IMR-90 (cell line): ENCODE measurements around the gene CHPF. TPM values are rescaled to one million over a fixed set of nuclear protein-coding genes. Genes with fewer than 3 reads are reported as not detected.

Experiments used
- ATAC-seq: fragments of 200-7000 bp; cut with Tn5 transposase; 2 replicates; pipeline ENCODE4 v1.9.1; 2020; ENCODE audit warnings: low read depth, mild to moderate bottlenecking, moderate library complexity
- BruUV-seq: library from RNA; stranded (reverse); fragments of 400-500 nt; replicated peaks from 2 replicates; lab custom pipeline; 2021; lab: Mats Ljungman, UMichigan
- CTCF ChIA-PET: fragments of 300-600 bp; formaldehyde crosslinking; extraction: SDS; loops from one replicate; lab custom pipeline; 2021; ENCODE audit warnings: antibody characterized with exemption; lab: Yijun Ruan, JAX
- POLR2A ChIA-PET: fragments of 300-600 bp; sonication (Branson Sonifier 250); formaldehyde crosslinking; loops from one replicate; lab custom pipeline; 2022; ENCODE audit warnings: antibody characterized with exemption; ENCODE audit not compliant: unreplicated experiment; lab: Charles Lee
- DNase-seq: peaks from one replicate; pipeline ENCODE4 v3.0.0; 2013
- H2AFZ ChIP-seq: replicated peaks from 2 replicates; pipeline ENCODE3; 2013; ENCODE audit warnings: low read length, mild to moderate bottlenecking; ENCODE audit not compliant: poor library complexity
- H2AK5ac ChIP-seq: 2 replicates; pipeline ENCODE4 v1.6.1; 2013; ENCODE audit warnings: low read depth, low read length, inconsistent platforms
- H2AK9ac ChIP-seq: replicated peaks from 2 replicates; pipeline ENCODE3; 2013; ENCODE audit warnings: mild to moderate bottlenecking, low read depth, low read length, moderate library complexity; ENCODE audit not compliant: poor library complexity
- H2BK120ac ChIP-seq: 2 replicates; pipeline ENCODE4 v1.6.1; 2013; ENCODE audit warnings: low read depth, low read length, inconsistent platforms
- H2BK15ac ChIP-seq: 3 replicates; pipeline ENCODE4 v1.6.1; 2013; ENCODE audit warnings: low read depth, low read length, inconsistent platforms
- H2BK20ac ChIP-seq: 2 replicates; pipeline ENCODE4 v1.6.1; 2013; ENCODE audit warnings: low read depth, mild to moderate bottlenecking, inconsistent platforms, low read length, moderate library complexity
- H2BK5ac ChIP-seq: 2 replicates; pipeline ENCODE4 v1.6.1; 2013; ENCODE audit warnings: mild to moderate bottlenecking, low read depth, low read length, inconsistent platforms; ENCODE audit not compliant: poor library complexity, severe bottlenecking
- H3K14ac ChIP-seq: replicated peaks from 2 replicates; pipeline ENCODE4 v1.6.1; 2013; ENCODE audit warnings: low read depth, low read length, inconsistent platforms
- H3K18ac ChIP-seq: 2 replicates; pipeline ENCODE4 v1.6.1; 2013; ENCODE audit warnings: low read depth, low read length, control low read depth
- H3K23ac ChIP-seq: 2 replicates; pipeline ENCODE4 v1.6.1; 2013; ENCODE audit warnings: low read depth, low read length, inconsistent platforms
- H3K27ac ChIP-seq: 2 replicates; pipeline ENCODE4 v1.5.1; 2013; ENCODE audit warnings: mild to moderate bottlenecking, control low read depth, low read length; ENCODE audit not compliant: insufficient read depth
- H3K27me3 ChIP-seq: 2 replicates; pipeline ENCODE4 v1.6.1; 2013; ENCODE audit warnings: low read length; ENCODE audit not compliant: control insufficient read depth, insufficient read depth
- H3K36me3 ChIP-seq: 2 replicates; pipeline ENCODE4 v1.6.1; 2013; ENCODE audit warnings: low read length, mixed read lengths; ENCODE audit not compliant: control insufficient read depth, insufficient read depth
- H3K4ac ChIP-seq: 2 replicates; pipeline ENCODE4 v1.6.1; 2013; ENCODE audit warnings: low read depth, low read length, inconsistent platforms
- H3K4me1 ChIP-seq: 2 replicates; pipeline ENCODE4 v1.6.1; 2013; ENCODE audit warnings: low read length, mixed read lengths; ENCODE audit not compliant: control insufficient read depth, insufficient read depth
- H3K4me2 ChIP-seq: 2 replicates; pipeline ENCODE4 v1.6.1; 2013; ENCODE audit warnings: low read depth, mild to moderate bottlenecking, control low read depth, low read length, moderate library complexity
- H3K4me3 ChIP-seq: 2 replicates; pipeline ENCODE4 v1.5.1; 2013; ENCODE audit warnings: low read depth, mild to moderate bottlenecking, control low read depth, low read length, moderate library complexity; ENCODE audit not compliant: insufficient read depth
- H3K56ac ChIP-seq: 2 replicates; pipeline ENCODE4 v1.6.1; 2013; ENCODE audit warnings: low read length, inconsistent platforms; ENCODE audit not compliant: insufficient read depth; ENCODE audit errors: extremely low read depth
- H3K79me1 ChIP-seq, 2 experiments: 2 replicates each; pipeline ENCODE4 v1.6.1; 2013; ENCODE audit warnings: low read length in 2 of 2, inconsistent platforms in 1 of 2, low read depth in 1 of 2
- H3K9ac ChIP-seq: 2 replicates; pipeline ENCODE4 v1.6.1; 2013; ENCODE audit warnings: low read depth, low read length, control low read depth
- H3K9me1 ChIP-seq: 2 replicates; pipeline ENCODE4 v1.6.1; 2013; ENCODE audit warnings: low read length, inconsistent platforms; ENCODE audit not compliant: insufficient read depth
- H3K9me3 ChIP-seq: 2 replicates; pipeline ENCODE4 v1.6.1; 2013; ENCODE audit warnings: low read length; ENCODE audit not compliant: control insufficient read depth, insufficient read depth
- H4K20me1 ChIP-seq: 2 replicates; pipeline ENCODE4 v1.6.1; 2013; ENCODE audit warnings: low read length, inconsistent platforms; ENCODE audit not compliant: insufficient read depth
- H4K5ac ChIP-seq: 2 replicates; pipeline ENCODE4 v1.6.1; 2013; ENCODE audit warnings: mild to moderate bottlenecking, low read depth, low read length, control low read depth
- H4K8ac ChIP-seq, 2 experiments: 2 replicates each; pipeline ENCODE4 v1.6.1; 2013; ENCODE audit warnings: low read depth in 2 of 2, low read length in 2 of 2, control low read depth in 1 of 2, inconsistent platforms in 1 of 2
- H4K91ac ChIP-seq: 2 replicates; pipeline ENCODE4 v1.6.1; 2013; ENCODE audit warnings: low read depth, low read length, inconsistent platforms; ENCODE audit not compliant: insufficient read depth
- MAZ ChIP-seq: IDR thresholded peaks from 2 replicates; pipeline ENCODE4 v1.6.1; 2012; ENCODE audit warnings: low read depth, mild to moderate bottlenecking, low read length, improper control_type of control experiment, moderate library complexity, borderline replicate concordance
- NFE2L2 ChIP-seq: fragments of 150-350 bp; IDR thresholded peaks from 2 replicates; pipeline ENCODE4 v1.6.1; 2016; ENCODE audit warnings: low read depth, mild to moderate bottlenecking, low read length
- WGBS, 2 experiments: methylation state at CpG; one replicate each; pipeline versions ENCODE4 v1.1.5 to v1.1.7; 2013; ENCODE audit warnings: missing lambda C conversion rate in 2 of 2; ENCODE audit not compliant: insufficient read length in 1 of 2; ENCODE audit errors: extremely low coverage in 2 of 2; 5-methylcytosine and 5-hydroxymethylcytosine counted together
- dilution Hi-C: fragments of 300-500 bp; cut with HindIII; formaldehyde crosslinking; loops from one replicate; pipeline ENCODE4 v1.14.3; 2018; ENCODE audit warnings: low sequenced_read_pairs; ENCODE audit not compliant: unreplicated experiment
- in situ Hi-C: fragments of 300-500 bp; cut with MboI; formaldehyde crosslinking; loops from 3 replicates; pipeline ENCODE4 v1.14.3; 2019; ENCODE audit warnings: low sequenced_read_pairs, inconsistent platforms, mixed read lengths
- intact Hi-C: fragments of 100-400 bp; cut with micrococcal nuclease; formaldehyde crosslinking; loops from 2 replicates; pipeline ENCODE4 v1.10.0; 2022
- polyA plus RNA-seq, 3 experiments: library from polyadenylated mRNA; depleted of rRNA; stranded (reverse); fragments of >200 nt; gene quantifications; 2 replicates each; pipeline ENCODE4 v1.2.3, GENCODE V29; 2012; ENCODE audit warnings: low replicate concordance in 1 of 3
- total RNA-seq: library from RNA; depleted of rRNA; stranded (reverse); fragments of >200 nt; gene quantifications from 2 replicates; pipeline ENCODE4 v1.2.3, GENCODE V29; 2012
- TF ChIP-seq, protein P1 (sequence below): fragments of 150-350 bp; IDR thresholded peaks from 2 replicates; pipeline ENCODE4 v1.6.1; 2016; ENCODE audit warnings: low read depth, mild to moderate bottlenecking, low read length, moderate library complexity, borderline replicate concordance
- TF ChIP-seq, protein P2 (sequence below): conservative IDR thresholded peaks from 2 replicates; pipeline ENCODE4 v1.5.1; 2012; ENCODE audit warnings: mild to moderate bottlenecking, low read depth, low read length, improper control_type of control experiment

Gene CHPF
- total and polyA plus RNA-seq, 2 of the 4 experiments (the other 2 are of a cell fraction): 24.0 to 115 TPM

DNA sequence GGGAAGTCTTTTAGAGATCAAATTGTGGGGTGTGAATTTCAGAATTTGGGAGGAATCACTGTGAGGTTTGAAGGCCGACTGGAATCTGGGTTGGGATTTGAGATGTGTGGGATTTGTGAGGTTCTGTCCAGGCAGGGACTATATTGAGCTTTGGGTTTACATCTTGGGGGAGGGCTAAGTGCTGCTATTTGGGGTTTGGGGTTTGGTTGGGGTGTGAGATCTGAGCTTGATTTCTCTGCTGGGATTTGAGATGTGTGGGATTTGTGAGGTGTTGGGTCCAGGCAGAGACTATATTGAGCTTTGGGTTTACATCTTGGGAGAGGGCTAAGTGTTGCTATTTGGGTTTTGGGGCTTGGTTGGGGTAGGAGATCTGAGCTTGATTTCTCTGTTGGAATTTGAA is 44.1 kb downstream of the CHPF start:
- Histone ChIP-seq H3K14ac (peak overlapping the region; percentile 100), H4K91ac (peak overlapping the region; percentile 96), H3K79me1 (peaks cover 18 to 32% of the 10 kb centered on the region in 2 experiments), H3K9ac (peak overlapping the region; percentile 91), H4K8ac (peak overlapping the region; percentile 75 to 97), H3K36me3 (peaks cover 19% of the 10 kb centered on the region), H2BK5ac (peak overlapping the region; percentile 89), H3K4me2 (peak overlapping the region; percentile 75), H3K27me3 (no peaks in the 10 kb centered on the region; the same call in 1 of the 2 replicates), H4K5ac (peak overlapping the region; percentile 63; the same call in 1 of the 2 replicates), H2AK5ac (peak overlapping the region; percentile 40), H4K20me1 (no peaks in the 10 kb centered on the region), H3K9me3 (no peaks in the 10 kb centered on the region), H3K4ac (peak overlapping the region; percentile 99), H2BK120ac (no peak overlapping the region), H2BK15ac (no peak overlapping the region), H2AFZ (no peak overlapping the region), H3K56ac (peak overlapping the region; percentile 93), H2AK9ac (peak overlapping the region; percentile 88), H3K27ac (0 out of 2 replicates have a peak overlapping the region, but pooled peaks have one; percentile 12), H3K18ac (0 out of 2 replicates have a peak overlapping the region, but pooled peaks have one; percentile 3), H3K4me3 (peak overlapping the region; percentile 62), H3K4me1 (peaks cover 15% of the 10 kb centered on the region), H3K23ac (peak overlapping the region; percentile 97), H3K9me1 (peaks cover 12% of the 10 kb centered on the region), H2BK20ac (no peak overlapping the region)
- WGBS, 2 experiments: 43% methylated on average over 1 of the region's 1 CpG; no CpG with 5 or more reads in 1 of the 2 experiments
- intact Hi-C loops (loop anchor here (2.0 kb wide), 1 partner anchor 39 kb away; no protein-coding TSS in a partner anchor), dilution Hi-C loops (no loop called here), in situ Hi-C loops (no loop called here)
- ATAC-seq (no peak), DNase-seq (no peak)
- TF ChIP-seq NFE2L2 (no peak), MAZ (no peak)
- TF ChIP-seq, protein P1, sequence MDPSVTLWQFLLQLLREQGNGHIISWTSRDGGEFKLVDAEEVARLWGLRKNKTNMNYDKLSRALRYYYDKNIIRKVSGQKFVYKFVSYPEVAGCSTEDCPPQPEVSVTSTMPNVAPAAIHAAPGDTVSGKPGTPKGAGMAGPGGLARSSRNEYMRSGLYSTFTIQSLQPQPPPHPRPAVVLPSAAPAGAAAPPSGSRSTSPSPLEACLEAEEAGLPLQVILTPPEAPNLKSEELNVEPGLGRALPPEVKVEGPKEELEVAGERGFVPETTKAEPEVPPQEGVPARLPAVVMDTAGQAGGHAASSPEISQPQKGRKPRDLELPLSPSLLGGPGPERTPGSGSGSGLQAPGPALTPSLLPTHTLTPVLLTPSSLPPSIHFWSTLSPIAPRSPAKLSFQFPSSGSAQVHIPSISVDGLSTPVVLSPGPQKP: no peak
- TF ChIP-seq, protein P2, sequence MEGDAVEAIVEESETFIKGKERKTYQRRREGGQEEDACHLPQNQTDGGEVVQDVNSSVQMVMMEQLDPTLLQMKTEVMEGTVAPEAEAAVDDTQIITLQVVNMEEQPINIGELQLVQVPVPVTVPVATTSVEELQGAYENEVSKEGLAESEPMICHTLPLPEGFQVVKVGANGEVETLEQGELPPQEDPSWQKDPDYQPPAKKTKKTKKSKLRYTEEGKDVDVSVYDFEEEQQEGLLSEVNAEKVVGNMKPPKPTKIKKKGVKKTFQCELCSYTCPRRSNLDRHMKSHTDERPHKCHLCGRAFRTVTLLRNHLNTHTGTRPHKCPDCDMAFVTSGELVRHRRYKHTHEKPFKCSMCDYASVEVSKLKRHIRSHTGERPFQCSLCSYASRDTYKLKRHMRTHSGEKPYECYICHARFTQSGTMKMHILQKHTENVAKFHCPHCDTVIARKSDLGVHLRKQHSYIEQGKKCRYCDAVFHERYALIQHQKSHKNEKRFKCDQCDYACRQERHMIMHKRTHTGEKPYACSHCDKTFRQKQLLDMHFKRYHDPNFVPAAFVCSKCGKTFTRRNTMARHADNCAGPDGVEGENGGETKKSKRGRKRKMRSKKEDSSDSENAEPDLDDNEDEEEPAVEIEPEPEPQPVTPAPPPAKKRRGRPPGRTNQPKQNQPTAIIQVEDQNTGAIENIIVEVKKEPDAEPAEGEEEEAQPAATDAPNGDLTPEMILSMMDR: no peak
- no TSS peak for BruUV-seq
- CTCF ChIA-PET: interaction anchor here (4.1 kb wide), 1 partner anchor 10 kb away, joined by 28 read pairs; no protein-coding TSS in a partner anchor
- POLR2A ChIA-PET: no interaction called here
